GM12878 (cell line): Measurements from ENCODE around the gene MAGI1. TPM values are rescaled to one million over a fixed set of nuclear protein-coding genes. Genes with fewer than 3 reads are reported as not detected.

Source experiments
- ATAC-seq: fragments of 200-7000 bp; cut with Tn5 transposase; 3 replicates; pipeline ENCODE4 v1.9.1; 2020; ENCODE audit warnings: mild to moderate bottlenecking, moderate library complexity
- BruUV-seq: library from RNA; stranded (reverse); fragments of 400-500 nt; replicated peaks from 2 replicates; lab custom pipeline; 2021; lab: Mats Ljungman, UMichigan
- CTCF ChIA-PET: fragments of 300-600 bp; sonication (Branson Sonifier 250); formaldehyde crosslinking; extraction: SDS; loops from one replicate; lab custom pipeline; 2021; ENCODE audit warnings: inconsistent platforms; lab: Yijun Ruan, JAX
- POLR2A ChIA-PET: fragments of 350-600 bp; formaldehyde crosslinking; extraction: SDS; loops from one replicate; lab custom pipeline; 2021; ENCODE audit warnings: inconsistent platforms; lab: Charles Lee
- RAD21 ChIA-PET: fragments of 300-600 bp; sonication (Branson Sonifier 250); formaldehyde crosslinking; loops from one replicate; lab custom pipeline; 2023; ENCODE audit warnings: antibody characterized with exemption; ENCODE audit not compliant: unreplicated experiment; lab: Charles Lee
- SMC1A ChIA-PET: fragments of 300-600 bp; sonication (Branson Sonifier 250); formaldehyde crosslinking; loops from one replicate; lab custom pipeline; 2023; ENCODE audit not compliant: unreplicated experiment, uncharacterized antibody; lab: Charles Lee
- DNase-seq: peaks from one replicate; pipeline ENCODE4 v3.0.0-alpha.2; 2011; ENCODE audit warnings: low read depth, low spot score
- FAIRE-seq: peaks from 3 replicates; lab custom pipeline; 2011; peaks lifted over from hg19 to GRCh38; lab: Jason Lieb, UNC
- H2AFZ ChIP-seq: 2 replicates; pipeline ENCODE4 v1.6.0; 2011; ENCODE audit warnings: low read depth, low read length, control low read depth; ENCODE audit not compliant: control insufficient read depth
- H3K27ac ChIP-seq: 2 replicates; pipeline ENCODE4 v1.5.1; 2011; ENCODE audit warnings: control low read depth; ENCODE audit not compliant: control insufficient read depth, insufficient read depth
- H3K27me3 ChIP-seq, 2 experiments: replicated peaks in 1 of 2; 2 replicates each; pipeline versions ENCODE4 v1.6.0 to v1.6.1; 2011; ENCODE audit warnings: low read length in 1 of 2; ENCODE audit not compliant: control insufficient read depth in 2 of 2, insufficient read depth in 2 of 2
- H3K36me3 ChIP-seq, 2 experiments: 2 replicates each; pipeline ENCODE4 v1.5.1; 2011; ENCODE audit warnings: low read length in 1 of 2; ENCODE audit not compliant: control insufficient read depth in 2 of 2, insufficient read depth in 2 of 2
- H3K4me1 ChIP-seq: 2 replicates; pipeline ENCODE4 v1.6.1; 2011; ENCODE audit warnings: mild to moderate bottlenecking, low read length, moderate library complexity, mixed read lengths; ENCODE audit not compliant: control insufficient read depth, insufficient read depth
- H3K4me2 ChIP-seq: 2 replicates; pipeline ENCODE4 v1.6.0; 2011; ENCODE audit warnings: control low read depth; ENCODE audit not compliant: control insufficient read depth, insufficient read depth
- H3K4me3 ChIP-seq: fragments of 200-600 bp; sonication (generic); 2 replicates; pipeline ENCODE4 v1.5.1; 2016
- H3K79me2 ChIP-seq: 2 replicates; pipeline ENCODE4 v1.6.0; 2011; ENCODE audit warnings: low read length; ENCODE audit not compliant: control insufficient read depth, insufficient read depth
- H3K9ac ChIP-seq: 2 replicates; pipeline ENCODE4 v1.8.0; 2011; ENCODE audit warnings: low read length, control low read depth, mixed read lengths; ENCODE audit not compliant: control insufficient read depth, insufficient read depth
- H3K9me3 ChIP-seq: replicated peaks from 3 replicates; pipeline ENCODE4 v1.5.1; 2011; ENCODE audit warnings: mild to moderate bottlenecking, low read length; ENCODE audit not compliant: control insufficient read depth, insufficient read depth
- H4K20me1 ChIP-seq: 2 replicates; pipeline ENCODE4 v1.6.0; 2011; ENCODE audit not compliant: control insufficient read depth, insufficient read depth
- ELK1 ChIP-seq: IDR thresholded peaks from 2 replicates; pipeline ENCODE4 v1.6.1; 2012; ENCODE audit warnings: low read depth, low read length, improper control_type of control experiment
- EZH2 ChIP-seq: IDR thresholded peaks from 2 replicates; pipeline ENCODE4 v1.6.1; 2012; ENCODE audit warnings: low read depth, mild to moderate bottlenecking, control low read depth, inconsistent platforms, low read length, borderline replicate concordance; ENCODE audit not compliant: control insufficient read depth
- GABPA ChIP-seq: IDR thresholded peaks from 2 replicates; pipeline ENCODE4 v1.6.1; 2014; ENCODE audit warnings: antibody characterized with exemption, low read depth, mild to moderate bottlenecking, inconsistent platforms
- GATAD2B ChIP-seq: fragments of 450-650 bp; conservative IDR thresholded peaks from 2 replicates; pipeline ENCODE4 v1.6.1; 2017; ENCODE audit warnings: low read depth, mild to moderate bottlenecking, moderate library complexity
- IRF4 ChIP-seq: IDR thresholded peaks from 2 replicates; pipeline ENCODE4 v1.6.1; 2011; ENCODE audit warnings: low read depth, low read length
- MEF2A ChIP-seq: IDR thresholded peaks from 2 replicates; pipeline ENCODE4 v1.6.1; 2011; ENCODE audit warnings: low read depth, mild to moderate bottlenecking, low read length, moderate library complexity; ENCODE audit not compliant: insufficient read depth
- NFIC ChIP-seq: IDR thresholded peaks from 2 replicates; pipeline ENCODE4 v1.6.1; 2012; ENCODE audit warnings: low read depth, mild to moderate bottlenecking, inconsistent platforms, low read length, moderate library complexity
- PBX3 ChIP-seq: IDR thresholded peaks from 2 replicates; pipeline ENCODE4 v1.6.1; 2011; ENCODE audit warnings: mild to moderate bottlenecking, low read depth, low read length, moderate library complexity; ENCODE audit not compliant: insufficient replicate concordance
- RB1 ChIP-seq: fragments of 450-650 bp; formaldehyde crosslinking; IDR thresholded peaks from 2 replicates; pipeline ENCODE4 v1.6.1; 2017; ENCODE audit warnings: mild to moderate bottlenecking, borderline replicate concordance
- RUNX3 ChIP-seq: IDR thresholded peaks from 2 replicates; pipeline ENCODE4 v1.6.1; 2012; ENCODE audit warnings: low read length, inconsistent platforms
- SMARCA5 ChIP-seq: fragments of 450-650 bp; IDR thresholded peaks from 2 replicates; pipeline ENCODE4 v1.6.1; 2017; ENCODE audit warnings: mild to moderate bottlenecking
- SPI1 ChIP-seq: IDR thresholded peaks from 2 replicates; pipeline ENCODE4 v1.6.1; 2011; ENCODE audit warnings: low read depth, mild to moderate bottlenecking, low read length, moderate library complexity, borderline replicate concordance; ENCODE audit not compliant: insufficient read depth
- ZNF207 ChIP-seq: fragments of 450-650 bp; IDR thresholded peaks from 2 replicates; pipeline ENCODE4 v1.6.1; 2014; ENCODE audit warnings: antibody characterized with exemption, mild to moderate bottlenecking, borderline replicate concordance
- WGBS: methylation state at CpG from one replicate; pipeline ENCODE4 v1.1.6; 2016; ENCODE audit warnings: low lambda C conversion rate; ENCODE audit not compliant: insufficient replicate concordance, insufficient coverage; ENCODE audit errors: missing lambda C conversion rate; 5-methylcytosine and 5-hydroxymethylcytosine counted together
- in situ Hi-C: fragments of 300-500 bp; cut with MboI; formaldehyde crosslinking; loops from 9 replicates; pipeline ENCODE4 v1.14.3; 2018; ENCODE audit warnings: mixed read lengths
- intact Hi-C: fragments of 100-400 bp; cut with micrococcal nuclease; formaldehyde crosslinking; loops from one replicate; pipeline ENCODE4 v1.14.2; 2022; ENCODE audit not compliant: unreplicated experiment
- polyA plus RNA-seq, 11 experiments: library from polyadenylated mRNA; depleted of rRNA in 4 of 11; unstranded in 6 of 11; stranded (reverse) in 5 of 11; fragments of >200 nt; fragmentation: Nextera tagmentation in 4 of 11; fragmentation: Illumina TruSeq in 1 of 11; extraction: Ambion mirVana in 4 of 11; extraction: Trizol in 1 of 11; gene quantifications; 1 replicate in 1 of 11; 2 replicates in 10 of 11; pipeline versions ENCODE4 v1.2.1 to v1.2.3, GENCODE V29; 2011 to 2016; ENCODE audit warnings: inconsistent platforms in 2 of 11, missing spikeins in 2 of 11, low read depth in 1 of 11
- total RNA-seq, 4 experiments: library from RNA; depleted of rRNA in 3 of 4; stranded (reverse); fragments of >200 nt in 3 of 4; fragmentation: Illumina TruSeq in 1 of 4; extraction: Trizol in 1 of 4; gene quantifications; 2 replicates each; pipeline versions ENCODE4 v1.2.1 to v1.2.3, GENCODE V29; 2013 to 2021
- TF ChIP-seq, protein P1 (sequence below): fragments of 450-650 bp; formaldehyde crosslinking; IDR thresholded peaks from 2 replicates; pipeline ENCODE4 v1.4.0; 2020; ENCODE audit warnings: mild to moderate bottlenecking, moderate library complexity

MAGI1 gene
- total and polyA plus RNA-seq, 10 of the 15 experiments (the other 5 are each of a cell fraction or from before 2014, with no cell fraction given) = 0.02 to 3.3 (median 0.29) TPM; not detected in 1

DNA sequence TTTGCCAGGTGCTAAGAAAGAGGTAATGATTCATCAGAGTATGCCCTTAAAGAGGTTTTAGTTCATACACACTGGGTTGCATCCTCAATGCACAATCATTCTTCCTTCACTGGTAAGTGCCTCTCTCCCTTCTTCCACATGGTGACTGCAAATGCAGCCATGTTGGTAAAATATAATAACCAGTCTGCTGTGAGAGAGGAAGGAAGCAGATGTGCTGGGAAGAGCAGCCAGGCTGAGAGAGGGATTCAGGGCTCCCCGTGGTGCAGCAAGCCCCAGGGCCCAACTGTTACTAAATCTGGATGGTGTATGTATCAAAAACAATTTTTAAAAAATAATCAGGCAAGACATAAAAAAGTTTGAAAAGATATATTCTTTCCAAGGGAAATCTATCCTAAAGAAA is 498.1 kb downstream of the MAGI1 start (continued):
- TF ChIP-seq, protein P1, sequence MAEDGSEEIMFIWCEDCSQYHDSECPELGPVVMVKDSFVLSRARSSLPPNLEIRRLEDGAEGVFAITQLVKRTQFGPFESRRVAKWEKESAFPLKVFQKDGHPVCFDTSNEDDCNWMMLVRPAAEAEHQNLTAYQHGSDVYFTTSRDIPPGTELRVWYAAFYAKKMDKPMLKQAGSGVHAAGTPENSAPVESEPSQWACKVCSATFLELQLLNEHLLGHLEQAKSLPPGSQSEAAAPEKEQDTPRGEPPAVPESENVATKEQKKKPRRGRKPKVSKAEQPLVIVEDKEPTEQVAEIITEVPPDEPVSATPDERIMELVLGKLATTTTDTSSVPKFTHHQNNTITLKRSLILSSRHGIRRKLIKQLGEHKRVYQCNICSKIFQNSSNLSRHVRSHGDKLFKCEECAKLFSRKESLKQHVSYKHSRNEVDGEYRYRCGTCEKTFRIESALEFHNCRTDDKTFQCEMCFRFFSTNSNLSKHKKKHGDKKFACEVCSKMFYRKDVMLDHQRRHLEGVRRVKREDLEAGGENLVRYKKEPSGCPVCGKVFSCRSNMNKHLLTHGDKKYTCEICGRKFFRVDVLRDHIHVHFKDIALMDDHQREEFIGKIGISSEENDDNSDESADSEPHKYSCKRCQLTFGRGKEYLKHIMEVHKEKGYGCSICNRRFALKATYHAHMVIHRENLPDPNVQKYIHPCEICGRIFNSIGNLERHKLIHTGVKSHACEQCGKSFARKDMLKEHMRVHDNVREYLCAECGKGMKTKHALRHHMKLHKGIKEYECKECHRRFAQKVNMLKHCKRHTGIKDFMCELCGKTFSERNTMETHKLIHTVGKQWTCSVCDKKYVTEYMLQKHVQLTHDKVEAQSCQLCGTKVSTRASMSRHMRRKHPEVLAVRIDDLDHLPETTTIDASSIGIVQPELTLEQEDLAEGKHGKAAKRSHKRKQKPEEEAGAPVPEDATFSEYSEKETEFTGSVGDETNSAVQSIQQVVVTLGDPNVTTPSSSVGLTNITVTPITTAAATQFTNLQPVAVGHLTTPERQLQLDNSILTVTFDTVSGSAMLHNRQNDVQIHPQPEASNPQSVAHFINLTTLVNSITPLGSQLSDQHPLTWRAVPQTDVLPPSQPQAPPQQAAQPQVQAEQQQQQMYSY (CRISPR knock-in tag) = no peak
- TF ChIP-seq SMARCA5 (no peak), EZH2 (no peak), GABPA (no peak), ZNF207 (no peak), ELK1 (no peak), NFIC (no peak)

- ATAC-seq (no peak), DNase-seq (no peak), FAIRE-seq (no peak)
- in situ Hi-C loops (no loop called here), intact Hi-C loops (no loop called here)
- no peak overlapping the region for H3K9ac ChIP-seq
- H2AFZ ChIP-seq = no peak overlapping the region
- H4K20me1 ChIP-seq = no peaks in the 10 kb centered on the region
- H3K36me3 ChIP-seq = no peaks in the 10 kb centered on the region
- H3K27ac ChIP-seq = no peak overlapping the region
- H3K9me3 ChIP-seq = no peaks in the 10 kb centered on the region
- ChIA-PET RAD21 (no interaction called here), CTCF (interaction anchor here (0.6 kb wide), 1 partner anchor 8 kb away, joined by 4 read pairs; no protein-coding TSS in a partner anchor), SMC1A (no interaction called here), POLR2A (no interaction called here)
- H3K4me2 ChIP-seq = no peak overlapping the region
- no peaks in the 10 kb centered on the region for H3K79me2 ChIP-seq
- no peaks in the 10 kb centered on the region for H3K27me3 ChIP-seq
- 0% methylated on average over 1 of the region's 1 CpG for WGBS
- no peaks in the 10 kb centered on the region for H3K4me1 ChIP-seq
- no peak overlapping the region for H3K4me3 ChIP-seq
- BruUV-seq = no TSS peak
- TF ChIP-seq IRF4 = no peak
- no peak for TF ChIP-seq PBX3
- TF ChIP-seq SPI1 = no peak
- TF ChIP-seq RB1 = no peak
- TF ChIP-seq RUNX3 = no peak
- no peak for TF ChIP-seq GATAD2B
- TF ChIP-seq, protein P1 (CRISPR knock-in tag) = no peak
- no peak for TF ChIP-seq MEF2A
These were observed 499.1 kb downstream of the MAGI1 start for GRCh38 chr3:65539616-65540015.
